CD14-positive monocyte (primary cell): ENCODE results near the gene RAPGEFL1. TPM values are rescaled to one million over a fixed set of nuclear protein-coding genes. Genes with fewer than 3 reads are reported as not detected.
A peak's percentile ranks its signal among the peaks of the same experiment; 100 is the strongest.

ENCODE experiments used
- DNase-seq, 3 donors: peaks; one replicate each; pipeline ENCODE4 v3.0.0-alpha.2; 2011 to 2022
- H2AFZ ChIP-seq: 2 replicates; pipeline ENCODE4 v1.6.0; 2012; ENCODE audit warnings: mild to moderate bottlenecking, low read depth, low read length, inconsistent platforms; ENCODE audit not compliant: insufficient read depth, poor library complexity, severe bottlenecking
- H3K27ac ChIP-seq, 2 donors: 1 replicate in 1 of 2; 2 replicates in 1 of 2; pipeline ENCODE4 v1.5.1; 2012 to 2013; ENCODE audit warnings: low read length in 2 of 2, control low read depth in 1 of 2, inconsistent platforms in 1 of 2, low read depth in 1 of 2, mild to moderate bottlenecking in 1 of 2
- H3K27me3 ChIP-seq, 2 donors: one replicate each; pipeline versions ENCODE4 v1.6.0 to v1.6.1; 2011 to 2013; ENCODE audit warnings: low read length in 2 of 2; ENCODE audit not compliant: control insufficient read depth in 2 of 2, insufficient read depth in 2 of 2
- H3K36me3 ChIP-seq, 2 donors: replicated peaks in 1 of 2; 1 replicate in 1 of 2; 2 replicates in 1 of 2; pipeline versions ENCODE4 v1.5.1 to v1.6.1; 2012 to 2013; ENCODE audit warnings: low read length in 2 of 2, control low read depth in 1 of 2, inconsistent platforms in 1 of 2, mild to moderate bottlenecking in 1 of 2; ENCODE audit not compliant: insufficient read depth in 2 of 2, control insufficient read depth in 1 of 2
- H3K4me1 ChIP-seq, 2 donors: 1 replicate in 1 of 2; 2 replicates in 1 of 2; pipeline versions ENCODE4 v1.5.1 to v1.6.1; 2012 to 2013; ENCODE audit warnings: low read length in 2 of 2, control low read depth in 1 of 2, inconsistent platforms in 1 of 2, mild to moderate bottlenecking in 1 of 2, moderate library complexity in 1 of 2; ENCODE audit not compliant: insufficient read depth in 2 of 2, control insufficient read depth in 1 of 2
- H3K4me2 ChIP-seq: replicated peaks from 2 replicates; pipeline ENCODE3; 2012; ENCODE audit warnings: low read length, moderate library complexity, mild to moderate bottlenecking; ENCODE audit not compliant: poor library complexity, severe bottlenecking; ENCODE audit errors: extremely low read depth
- H3K4me3 ChIP-seq, 3 experiments: fragments of 200-600 bp in 1 of 3; sonication (generic) in 1 of 3; replicated peaks in 1 of 3; 1 replicate in 2 of 3; 2 replicates in 1 of 3; pipeline ENCODE4 v1.5.1; 2011 to 2013; ENCODE audit warnings: low read length in 3 of 3, mild to moderate bottlenecking in 3 of 3, control low read depth in 2 of 3, low read depth in 2 of 3, inconsistent platforms in 1 of 3, moderate library complexity in 1 of 3
- H3K79me2 ChIP-seq: 2 replicates; pipeline ENCODE4 v1.6.0; 2012; ENCODE audit warnings: mild to moderate bottlenecking, control low read depth, inconsistent platforms, low read length, moderate library complexity; ENCODE audit not compliant: insufficient read depth
- H3K9ac ChIP-seq: 2 replicates; pipeline ENCODE4 v1.6.0; 2017; ENCODE audit warnings: low read length, mild to moderate bottlenecking; ENCODE audit not compliant: insufficient read depth, poor library complexity, severe bottlenecking
- H3K9me3 ChIP-seq, 2 donors: replicated peaks in 1 of 2; 1 replicate in 1 of 2; 2 replicates in 1 of 2; pipeline versions ENCODE4 v1.5.1 to v1.6.1; 2012 to 2013; ENCODE audit warnings: low read length in 2 of 2, control low read depth in 1 of 2; ENCODE audit not compliant: control insufficient read depth in 1 of 2, insufficient read depth in 1 of 2
- H4K20me1 ChIP-seq: 2 replicates; pipeline ENCODE4 v1.6.0; 2012; ENCODE audit warnings: mild to moderate bottlenecking, low read length, control low read depth, moderate library complexity; ENCODE audit not compliant: insufficient read depth
- H3K27ac Mint-ChIP-seq, 7 donors: one replicate each; pipeline ENCODE4 v1.8.0; 2020; ENCODE audit warnings: mild to moderate bottlenecking in 7 of 7, mixed read lengths in 7 of 7, moderate library complexity in 6 of 7, inconsistent platforms in 2 of 7
- H3K27me3 Mint-ChIP-seq, 3 donors: one replicate each; pipeline ENCODE4 v1.8.0; 2021 to 2022; ENCODE audit warnings: low read depth in 3 of 3, mild to moderate bottlenecking in 3 of 3, mixed read lengths in 3 of 3, moderate library complexity in 3 of 3, inconsistent platforms in 1 of 3
- H3K36me3 Mint-ChIP-seq, 2 donors: one replicate each; pipeline ENCODE4 v1.8.0; 2020; ENCODE audit warnings: mixed read lengths in 2 of 2, inconsistent platforms in 1 of 2, mild to moderate bottlenecking in 1 of 2
- H3K4me1 Mint-ChIP-seq: one replicate; pipeline ENCODE4 v1.8.0; 2020; ENCODE audit warnings: mild to moderate bottlenecking, mixed read lengths
- H3K4me3 Mint-ChIP-seq, 2 donors: one replicate each; pipeline ENCODE4 v1.8.0; 2020; ENCODE audit warnings: mild to moderate bottlenecking in 2 of 2, mixed read lengths in 2 of 2, moderate library complexity in 1 of 2
- H3K9me3 Mint-ChIP-seq, 7 donors: one replicate each; pipeline ENCODE4 v1.8.0; 2020 to 2022; ENCODE audit warnings: mixed read lengths in 7 of 7, mild to moderate bottlenecking in 6 of 7, moderate library complexity in 6 of 7, inconsistent platforms in 2 of 7
- WGBS: methylation state at CpG from one replicate; pipeline ENCODE4 v1.1.5; 2013; ENCODE audit warnings: missing lambda C conversion rate; ENCODE audit not compliant: insufficient coverage; 5-methylcytosine and 5-hydroxymethylcytosine counted together
- intact Hi-C, 2 donors: fragments of 100-400 bp; cut with micrococcal nuclease; formaldehyde crosslinking; loops; one replicate each; pipeline versions ENCODE4 v1.15.0 to v1.15.1; 2023
- polyA plus RNA-seq, 3 donors: library from polyadenylated mRNA; depleted of rRNA in 1 of 3; unstranded in 2 of 3; stranded (reverse) in 1 of 3; fragments of 300-500 nt in 2 of 3; fragments of >200 nt in 1 of 3; fragmentation: Illumina TruSeq in 2 of 3; gene quantifications; 1 replicate in 2 of 3; 2 replicates in 1 of 3; pipeline ENCODE4 v1.2.3, GENCODE V29; 2012 to 2021
- TF ChIP-seq, protein P1 (sequence below): fragments of 200-600 bp; IDR thresholded peaks from one replicate; pipeline ENCODE4 v1.8.0; 2022; ENCODE audit warnings: antibody characterized with exemption, mild to moderate bottlenecking

Gene RAPGEFL1
- polyA plus RNA-seq, 3 donors: 0.09 to 6.1 (median 0.10) TPM

GRCh38 chr17:40150276-40150675 lies 27.0 kb upstream of the RAPGEFL1 start:
- Histone ChIP-seq H3K27ac (no peak overlapping the region), H2AFZ (no peak overlapping the region), H3K9me3 (no peaks in the 10 kb centered on the region), H3K4me1 (peaks cover 27 to 33% of the 10 kb centered on the region in 2 donors), H3K27me3 (no peaks in the 10 kb centered on the region), H3K79me2 (peaks cover 67% of the 10 kb centered on the region), H3K4me3 (no peak overlapping the region), H4K20me1 (peaks cover 78% of the 10 kb centered on the region), H3K4me2 (no peak overlapping the region), H3K9ac (no peak overlapping the region), H3K36me3 (peaks cover 26 to 72% of the 10 kb centered on the region in 2 donors)
- H3K4me3 Mint-ChIP-seq: no peak overlapping the region
- H3K36me3 Mint-ChIP-seq: peaks cover 60 to 74% of the 10 kb centered on the region in 2 donors
- TF ChIP-seq, protein P1, sequence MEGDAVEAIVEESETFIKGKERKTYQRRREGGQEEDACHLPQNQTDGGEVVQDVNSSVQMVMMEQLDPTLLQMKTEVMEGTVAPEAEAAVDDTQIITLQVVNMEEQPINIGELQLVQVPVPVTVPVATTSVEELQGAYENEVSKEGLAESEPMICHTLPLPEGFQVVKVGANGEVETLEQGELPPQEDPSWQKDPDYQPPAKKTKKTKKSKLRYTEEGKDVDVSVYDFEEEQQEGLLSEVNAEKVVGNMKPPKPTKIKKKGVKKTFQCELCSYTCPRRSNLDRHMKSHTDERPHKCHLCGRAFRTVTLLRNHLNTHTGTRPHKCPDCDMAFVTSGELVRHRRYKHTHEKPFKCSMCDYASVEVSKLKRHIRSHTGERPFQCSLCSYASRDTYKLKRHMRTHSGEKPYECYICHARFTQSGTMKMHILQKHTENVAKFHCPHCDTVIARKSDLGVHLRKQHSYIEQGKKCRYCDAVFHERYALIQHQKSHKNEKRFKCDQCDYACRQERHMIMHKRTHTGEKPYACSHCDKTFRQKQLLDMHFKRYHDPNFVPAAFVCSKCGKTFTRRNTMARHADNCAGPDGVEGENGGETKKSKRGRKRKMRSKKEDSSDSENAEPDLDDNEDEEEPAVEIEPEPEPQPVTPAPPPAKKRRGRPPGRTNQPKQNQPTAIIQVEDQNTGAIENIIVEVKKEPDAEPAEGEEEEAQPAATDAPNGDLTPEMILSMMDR: no peak
- H3K27me3 Mint-ChIP-seq: peaks cover 0 to under 1% (median 0%) of the 10 kb centered on the region in 3 donors
- no peak for DNase-seq
- peak overlapping the region in 2 of 7 donors; percentile 70 to 81 for H3K27ac Mint-ChIP-seq
- H3K9me3 Mint-ChIP-seq: peaks cover 0 to 3% (median 0%) of the 10 kb centered on the region in 7 donors
- 89% methylated on average over 2 of the region's 4 CpGs for WGBS
- intact Hi-C loops: no loop called here
- H3K4me1 Mint-ChIP-seq: peaks cover 53% of the 10 kb centered on the region

GRCh38 chr17:40151414-40151963 lies 25.8 kb upstream of the RAPGEFL1 start:
- peak overlapping the region in 3 of 7 donors; percentile 12 to 48 (median 45) for H3K27ac Mint-ChIP-seq
- H3K4me3 Mint-ChIP-seq: peak overlapping the region in 1 of 2 donors; percentile 40
- Histone ChIP-seq H2AFZ (no peak overlapping the region), H3K4me3 (peak overlapping the region in 1 of 3 experiments; percentile 19), H3K4me1 (peaks cover 27 to 33% of the 10 kb centered on the region in 2 donors), H3K4me2 (peak overlapping the region; percentile 20), H4K20me1 (peaks cover 90% of the 10 kb centered on the region), H3K36me3 (peaks cover 29 to 74% of the 10 kb centered on the region in 2 donors), H3K9me3 (no peaks in the 10 kb centered on the region), H3K27me3 (no peaks in the 10 kb centered on the region), H3K79me2 (peaks cover 73% of the 10 kb centered on the region), H3K9ac (no peak overlapping the region), H3K27ac (no peak overlapping the region)
- no peaks in the 10 kb centered on the region for H3K27me3 Mint-ChIP-seq
- no CpG with 5 or more reads among the region's 7 CpGs for WGBS
- peaks cover 0 to 3% (median 0%) of the 10 kb centered on the region in 7 donors for H3K9me3 Mint-ChIP-seq
- peak in 1 of 3 donors; percentile 20 for DNase-seq
- TF ChIP-seq, protein P1: no peak
- intact Hi-C loops: no loop called here
- peaks cover 51% of the 10 kb centered on the region for H3K4me1 Mint-ChIP-seq
- H3K36me3 Mint-ChIP-seq: peaks cover 65 to 72% of the 10 kb centered on the region in 2 donors
